Midbrain (tissue), 1 donor: ENCODE data around the gene TMEM38A.
"Not testable (repeated sequence)": the region's sequence is repeated elsewhere in the genome, so short reads cannot be mapped to it uniquely, and the experiment has no call there.

Experiments
- DNase-seq: peaks from one replicate; lab custom pipeline; 2025; lab: John Stamatoyannopoulos, UW

Gene TMEM38A

GRCh38 chr19:16677055-16677454, 16.1 kb downstream of the TMEM38A start:
- DNase-seq: no peak

GRCh38 chr19:16678498-16678897, 17.6 kb downstream of the TMEM38A start:
- DNase-seq: no peak

GRCh38 chr19:16679811-16680210, 18.9 kb downstream of the TMEM38A start:
- no peak for DNase-seq

- DNase-seq: no peak
Observed at GRCh38 chr19:16682539-16682938, 21.6 kb downstream of the TMEM38A start.

- DNase-seq: no peak
Observed at GRCh38 chr19:16684216-16684615, 23.3 kb downstream of the TMEM38A start.

GRCh38 chr19:16688084-16688483, 27.1 kb downstream of the TMEM38A start:
- no peak for DNase-seq

GRCh38 chr19:16698914-16699313, 38.0 kb downstream of the TMEM38A start:
- DNase-seq: no peak

- DNase-seq: no peak
Observed at GRCh38 chr19:16702123-16702522, 41.2 kb downstream of the TMEM38A start.

GRCh38 chr19:16703677-16704076, 42.7 kb downstream of the TMEM38A start:
- no peak for DNase-seq

GRCh38 chr19:16710870-16711269, 49.9 kb downstream of the TMEM38A start:
- DNase-seq: not testable (repeated sequence)

GRCh38 chr19:16712295-16712694, 51.4 kb downstream of the TMEM38A start:
- DNase-seq: not testable (repeated sequence)

GRCh38 chr19:16714702-16715287, 53.9 kb downstream of the TMEM38A start:
- peak; percentile 52 for DNase-seq

GRCh38 chr19:16715611-16716010, 54.7 kb downstream of the TMEM38A start:
- DNase-seq: no peak

GRCh38 chr19:16721051-16721450, 60.1 kb downstream of the TMEM38A start:
- no peak for DNase-seq

GRCh38 chr19:16722591-16722990, 61.7 kb downstream of the TMEM38A start:
- DNase-seq: no peak

GRCh38 chr19:16726916-16727315, 66.0 kb downstream of the TMEM38A start:
- DNase-seq: no peak

GRCh38 chr19:16735650-16736266, 74.8 kb downstream of the TMEM38A start:
- not testable (repeated sequence) for DNase-seq

- DNase-seq: no peak
Observed at GRCh38 chr19:16736709-16737108, 75.8 kb downstream of the TMEM38A start.

- DNase-seq: no peak
Observed at GRCh38 chr19:16737911-16738310, 77.0 kb downstream of the TMEM38A start.

GRCh38 chr19:16739546-16739945, 78.6 kb downstream of the TMEM38A start:
- DNase-seq: no peak
